Measurements from ENCODE around the gene TPH1.

The TPH1 gene

GRCh38 chr11:18046116-18046777, at the start of gene TPH1:
TSS of gene TPH1 (minus strand) at chr11:18046269. CDS start at chr11:18040762, 5,507 bp downstream.
- DNase-seq, result peak in 1 of 56 donors; percentile 7

GRCh38 chr11:18093959-18094358, 47.9 kb upstream of the TPH1 start:
- DNase-seq, result no peak

- peak in 2 of 56 donors; percentile 1 to 10 for DNase-seq
Measured at GRCh38 chr11:18091731-18092130, 45.7 kb upstream of the TPH1 start.

- DNase-seq, result no peak
Measured at GRCh38 chr11:18088966-18089365, 42.9 kb upstream of the TPH1 start.

- no peak for DNase-seq
Measured at GRCh38 chr11:18088366-18088765, 42.3 kb upstream of the TPH1 start.

GRCh38 chr11:18081551-18081950, 35.5 kb upstream of the TPH1 start:
- no peak for DNase-seq

GRCh38 chr11:18080451-18080850, 34.4 kb upstream of the TPH1 start:
- no peak for DNase-seq

GRCh38 chr11:18078909-18079308, 32.8 kb upstream of the TPH1 start:
- DNase-seq, result no peak

GRCh38 chr11:18075444-18075843, 29.4 kb upstream of the TPH1 start:
- DNase-seq, result no peak

- DNase-seq, result no peak
Measured at GRCh38 chr11:18071098-18071705, 25.1 kb upstream of the TPH1 start.

GRCh38 chr11:18067372-18067771, 21.3 kb upstream of the TPH1 start:
- no peak for DNase-seq

- no peak for DNase-seq
Measured at GRCh38 chr11:18066626-18067025, 20.6 kb upstream of the TPH1 start.

GRCh38 chr11:18065572-18065971, 19.5 kb upstream of the TPH1 start:
- no peak for DNase-seq

- no peak for DNase-seq
Measured at GRCh38 chr11:18064450-18065054, 18.5 kb upstream of the TPH1 start.

- no peak for DNase-seq
Measured at GRCh38 chr11:18063862-18064434, 17.9 kb upstream of the TPH1 start.

- DNase-seq, result no peak
Measured at GRCh38 chr11:18063125-18063524, 17.1 kb upstream of the TPH1 start.

GRCh38 chr11:18061351-18061750, 15.3 kb upstream of the TPH1 start:
- DNase-seq, result no peak

GRCh38 chr11:18056561-18057181, 10.6 kb upstream of the TPH1 start:
- no peak for DNase-seq

GRCh38 chr11:18054511-18055103, 8.5 kb upstream of the TPH1 start:
- no peak for DNase-seq

GRCh38 chr11:18050848-18051247, 4.8 kb upstream of the TPH1 start:
- no peak for DNase-seq

- no peak for DNase-seq
Measured at GRCh38 chr11:18036456-18036855, 9.6 kb downstream of the TPH1 start.

- DNase-seq, result no peak
Measured at GRCh38 chr11:18027475-18027874, 18.6 kb downstream of the TPH1 start.
